ENCODE measurements around the gene PAX7. TPM values are rescaled to one million over a fixed set of nuclear protein-coding genes. Genes with fewer than 3 reads are reported as not detected.

PAX7 gene
- total and polyA plus RNA-seq, 4 donors = 0.03 TPM; not detected in 3

DNA sequence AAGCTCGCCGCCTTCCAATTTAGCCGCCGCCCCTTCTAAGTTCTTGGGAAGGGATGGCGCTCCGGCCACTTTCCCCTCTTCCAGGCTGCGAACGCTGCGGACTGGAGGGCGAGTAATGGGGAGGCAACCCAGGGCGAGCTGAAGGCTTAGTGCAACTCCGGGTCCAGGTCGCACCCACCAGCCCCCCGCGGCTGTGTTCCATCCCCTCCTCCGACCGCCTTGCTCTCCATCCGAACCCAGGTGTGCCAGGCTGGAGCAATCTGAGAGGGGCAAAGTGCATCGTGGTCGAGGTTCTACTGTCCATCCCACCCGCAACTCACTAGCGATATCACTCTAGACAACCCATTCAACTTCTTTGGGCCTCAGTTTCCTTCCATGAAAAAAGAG is 13.4 kb downstream of the PAX7 start:
- H3K27me3 ChIP-seq (ENCODE audit: control insufficient read depth in 3 of 3, insufficient read depth in 3 of 3, low read length in 2 of 3) = peaks cover 27 to 91% (median 86%) of the 10 kb centered on the region in 3 donors
- H3K9me3 ChIP-seq (ENCODE audit: control insufficient read depth in 4 of 4, insufficient read depth in 3 of 4, low read length in 3 of 4) = peaks cover 0 to 4% (median 0%) of the 10 kb centered on the region in 4 donors
- WGBS, 2 donors = 3 to 5% methylated on average over 22 of the region's 22 CpGs
- no peak overlapping the region for H3K9ac ChIP-seq (ENCODE audit: insufficient read depth in 1 of 2, low read length in 2 of 2)
- ATAC-seq (ENCODE audit: insufficient read depth, low FRiP score) = no peak
- no peak overlapping the region for H3K4me3 ChIP-seq
- H3K4me1 ChIP-seq (ENCODE audit: control insufficient read depth in 5 of 5, insufficient read depth in 5 of 5, low read length in 5 of 5) = peaks cover 0 to 6% (median 2%) of the 10 kb centered on the region in 5 donors
- TF ChIP-seq CTCF (IDR thresholded peaks at IDR 0.05; ENCODE audit: control extremely low read depth, extremely low read depth) = no peak
- no peaks in the 10 kb centered on the region for H3K36me3 ChIP-seq (ENCODE audit: control insufficient read depth in 4 of 4, insufficient read depth in 4 of 4, low read length in 4 of 4)
- no peak overlapping the region for H3K27ac ChIP-seq (ENCODE audit: low read depth in 1 of 2, low read length in 1 of 2)
- DNase-seq = no peak

GRCh38 chr1:18644446-18644845 is 13.8 kb downstream of the PAX7 start:
- DNase-seq = no peak
- no peak for TF ChIP-seq CTCF (IDR thresholded peaks at IDR 0.05; ENCODE audit: control extremely low read depth, extremely low read depth)
- Histone ChIP-seq H3K9ac (ENCODE audit: insufficient read depth in 1 of 2, low read length in 2 of 2) (no peak overlapping the region), H3K27ac (ENCODE audit: low read depth in 1 of 2, low read length in 1 of 2) (no peak overlapping the region), H3K4me1 (ENCODE audit: control insufficient read depth in 5 of 5, insufficient read depth in 5 of 5, low read length in 5 of 5) (peaks cover 0 to 6% (median 2%) of the 10 kb centered on the region in 5 donors), H3K4me3 (no peak overlapping the region), H3K36me3 (ENCODE audit: control insufficient read depth in 4 of 4, insufficient read depth in 4 of 4, low read length in 4 of 4) (no peaks in the 10 kb centered on the region), H3K9me3 (ENCODE audit: control insufficient read depth in 4 of 4, insufficient read depth in 3 of 4, low read length in 3 of 4) (peaks cover 0 to 4% (median 0%) of the 10 kb centered on the region in 4 donors), H3K27me3 (ENCODE audit: control insufficient read depth in 3 of 3, insufficient read depth in 3 of 3, low read length in 2 of 3) (peaks cover 23 to 91% (median 86%) of the 10 kb centered on the region in 3 donors)
- no peak for ATAC-seq (ENCODE audit: insufficient read depth, low FRiP score)
- 9 to 10% methylated on average over 5 of the region's 5 CpGs for WGBS, 2 donors

GRCh38 chr1:18644973-18645746 is 14.5 kb downstream of the PAX7 start:
- DNase-seq (no peak), ATAC-seq (ENCODE audit: insufficient read depth, low FRiP score) (no peak)
- Histone ChIP-seq H3K4me1 (ENCODE audit: control insufficient read depth in 5 of 5, insufficient read depth in 5 of 5, low read length in 5 of 5) (peaks cover 0 to 6% (median 2%) of the 10 kb centered on the region in 5 donors), H3K27ac (ENCODE audit: low read depth in 1 of 2, low read length in 1 of 2) (no peak overlapping the region), H3K9ac (ENCODE audit: insufficient read depth in 1 of 2, low read length in 2 of 2) (no peak overlapping the region), H3K4me3 (no peak overlapping the region), H3K36me3 (ENCODE audit: control insufficient read depth in 4 of 4, insufficient read depth in 4 of 4, low read length in 4 of 4) (no peaks in the 10 kb centered on the region), H3K9me3 (ENCODE audit: control insufficient read depth in 4 of 4, insufficient read depth in 3 of 4, low read length in 3 of 4) (peaks cover 0 to 4% (median 0%) of the 10 kb centered on the region in 4 donors), H3K27me3 (ENCODE audit: control insufficient read depth in 3 of 3, insufficient read depth in 3 of 3, low read length in 2 of 3) (peaks cover 22 to 91% (median 86%) of the 10 kb centered on the region in 3 donors)
- TF ChIP-seq CTCF (IDR thresholded peaks at IDR 0.05; ENCODE audit: control extremely low read depth, extremely low read depth) = no peak
- WGBS, 2 donors = 2 to 4% methylated on average over 46 of the region's 46 CpGs
